GM18505 (cell line): ENCODE data around the gene RPUSD4.

ENCODE experiments used
- ATAC-seq: cut with Tn5 transposase; IDR thresholded peaks from one replicate; pipeline ENCODE4 v1.9.1; 2021; ENCODE audit not compliant: unreplicated experiment
- POLR2A ChIP-seq: IDR thresholded peaks from 4 replicates; pipeline ENCODE4 v1.6.1; 2011; ENCODE audit warnings: borderline replicate concordance; ENCODE audit not compliant: insufficient read depth, insufficient read length; ENCODE audit errors: extremely low read depth

Gene RPUSD4

DNA sequence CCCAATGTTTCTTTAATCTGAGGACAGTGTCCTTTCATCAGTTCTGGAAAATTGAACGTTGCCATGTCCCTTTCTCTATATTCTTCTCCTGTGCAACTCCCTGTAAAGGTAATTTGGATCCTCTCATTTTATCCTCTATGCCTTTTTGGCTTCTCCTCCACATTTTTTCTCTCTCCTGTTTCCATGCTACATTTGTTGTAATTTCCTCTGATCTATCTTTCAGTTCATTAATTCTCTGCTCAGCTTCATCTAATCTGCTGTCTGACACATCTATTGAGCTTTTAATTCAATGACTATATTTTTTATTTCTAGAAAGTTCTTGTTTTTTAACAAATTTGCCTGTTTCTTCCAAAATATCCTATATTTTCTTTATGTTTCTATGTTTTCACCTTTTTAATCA is 59.3 kb downstream of the RPUSD4 start:
- no peak for TF ChIP-seq POLR2A
- no peak for ATAC-seq
